Measurements from ENCODE around the gene SLC16A12.
"Not testable (repeated sequence)": the region's sequence is repeated elsewhere in the genome, so short reads cannot be mapped to it uniquely, and the experiment has no call there.

The SLC16A12 gene

GRCh38 chr10:89404104-89405047 is 131.0 kb downstream of the SLC16A12 start:
- FAIRE-seq: no peak
- no peak for DNase-seq (ENCODE audit: insufficient read length, low spot score)
- TF ChIP-seq POU2F2 (IDR thresholded peaks at IDR 0.05; ENCODE audit: low read depth, low read length): no peak
- TF ChIP-seq POLR2A (IDR thresholded peaks at IDR 0.05; ENCODE audit: low read depth, low read length): no peak
- no peak for TF ChIP-seq TAF1 (IDR thresholded peaks at IDR 0.05; ENCODE audit: low read depth, low read length)
- no peak for TF ChIP-seq POLR2AphosphoS5 (IDR thresholded peaks at IDR 0.05; ENCODE audit: low read depth, low read length)
- TF ChIP-seq SPI1 (IDR thresholded peaks at IDR 0.05; ENCODE audit: low read depth, low read length): no peak
- TF ChIP-seq PAX5 (IDR thresholded peaks at IDR 0.05; ENCODE audit: insufficient read depth, low read length, severe bottlenecking): no peak

DNA sequence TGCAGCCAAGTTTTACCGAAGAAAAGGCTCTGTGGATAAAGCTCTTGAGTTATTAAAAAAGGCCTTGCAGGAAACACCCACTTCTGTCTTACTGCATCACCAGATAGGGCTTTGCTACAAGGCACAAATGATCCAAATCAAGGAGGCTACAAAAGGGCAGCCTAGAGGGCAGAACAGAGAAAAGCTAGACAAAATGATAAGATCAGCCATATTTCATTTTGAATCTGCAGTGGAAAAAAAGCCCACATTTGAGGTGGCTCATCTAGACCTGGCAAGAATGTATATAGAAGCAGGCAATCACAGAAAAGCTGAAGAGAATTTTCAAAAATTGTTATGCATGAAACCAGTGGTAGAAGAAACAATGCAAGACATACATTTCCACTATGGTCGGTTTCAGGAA is 132.4 kb downstream of the SLC16A12 start:
- FAIRE-seq (no peak), DNase-seq (ENCODE audit: insufficient read length, low spot score) (no peak)
- no peak for TF ChIP-seq POLR2A (IDR thresholded peaks at IDR 0.05; ENCODE audit: low read depth, low read length)
- no peak for TF ChIP-seq SPI1 (IDR thresholded peaks at IDR 0.05; ENCODE audit: low read depth, low read length)
- no peak for TF ChIP-seq TAF1 (IDR thresholded peaks at IDR 0.05; ENCODE audit: low read depth, low read length)
- no peak for TF ChIP-seq POU2F2 (IDR thresholded peaks at IDR 0.05; ENCODE audit: low read depth, low read length)
- no peak for TF ChIP-seq PAX5 (IDR thresholded peaks at IDR 0.05; ENCODE audit: insufficient read depth, low read length, severe bottlenecking)
- no peak for TF ChIP-seq POLR2AphosphoS5 (IDR thresholded peaks at IDR 0.05; ENCODE audit: low read depth, low read length)

GRCh38 chr10:89399956-89400355 is 135.4 kb downstream of the SLC16A12 start:
- no peak for DNase-seq (ENCODE audit: insufficient read length, low spot score)
- no peak for FAIRE-seq
- TF ChIP-seq POLR2AphosphoS5 (IDR thresholded peaks at IDR 0.05; ENCODE audit: low read depth, low read length) (no peak), POU2F2 (IDR thresholded peaks at IDR 0.05; ENCODE audit: low read depth, low read length) (no peak), POLR2A (IDR thresholded peaks at IDR 0.05; ENCODE audit: low read depth, low read length) (no peak), TAF1 (IDR thresholded peaks at IDR 0.05; ENCODE audit: low read depth, low read length) (no peak), PAX5 (IDR thresholded peaks at IDR 0.05; ENCODE audit: insufficient read depth, low read length, severe bottlenecking) (no peak), SPI1 (IDR thresholded peaks at IDR 0.05; ENCODE audit: low read depth, low read length) (no peak)

DNA sequence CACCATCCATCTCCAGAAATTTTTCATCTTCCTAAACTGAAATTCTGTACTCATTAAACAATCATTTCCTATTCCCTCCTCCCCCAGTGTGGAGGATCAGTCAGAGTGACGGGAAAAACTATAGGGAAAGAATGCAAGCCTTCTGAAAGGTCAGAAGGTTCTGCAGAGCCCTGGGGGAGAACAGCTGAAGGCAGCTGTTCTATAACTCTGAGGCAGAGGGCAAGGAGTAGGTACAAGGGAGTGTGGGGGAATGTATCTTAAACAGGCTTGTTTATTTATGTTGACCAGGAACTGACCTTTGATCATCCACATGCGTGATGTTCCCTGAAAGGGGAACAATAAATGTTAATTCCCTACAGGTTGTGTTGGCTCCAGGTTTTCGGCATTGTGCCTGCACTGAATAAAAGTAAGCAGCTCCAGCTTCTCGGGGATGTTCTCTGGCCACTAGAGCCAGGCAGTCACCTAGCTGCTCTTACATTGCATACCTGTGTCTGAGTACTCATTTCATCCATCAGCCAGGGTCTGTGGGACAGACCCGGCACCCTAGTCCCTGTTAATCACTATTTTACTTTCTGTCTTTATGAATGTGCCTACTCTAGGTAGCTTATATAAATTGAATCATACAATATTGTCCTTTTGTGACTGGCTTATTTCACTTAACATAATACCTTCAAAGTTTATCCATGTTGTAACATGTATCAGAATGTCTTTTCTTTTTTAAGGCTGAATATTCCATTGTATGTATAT is 137.2 kb downstream of the SLC16A12 start:
- TF ChIP-seq TAF1 (IDR thresholded peaks at IDR 0.05; ENCODE audit: low read depth, low read length) (no peak), SPI1 (IDR thresholded peaks at IDR 0.05; ENCODE audit: low read depth, low read length) (no peak), POLR2AphosphoS5 (IDR thresholded peaks at IDR 0.05; ENCODE audit: low read depth, low read length) (no peak), POLR2A (IDR thresholded peaks at IDR 0.05; ENCODE audit: low read depth, low read length) (no peak), POU2F2 (IDR thresholded peaks at IDR 0.05; ENCODE audit: low read depth, low read length) (no peak), PAX5 (IDR thresholded peaks at IDR 0.05; ENCODE audit: insufficient read depth, low read length, severe bottlenecking) (no peak)
- DNase-seq (ENCODE audit: insufficient read length, low spot score) (no peak), FAIRE-seq (no peak)

- FAIRE-seq (no peak), DNase-seq (ENCODE audit: insufficient read length, low spot score) (no peak)
- no peak for TF ChIP-seq POU2F2 (IDR thresholded peaks at IDR 0.05; ENCODE audit: low read depth, low read length)
- no peak for TF ChIP-seq PAX5 (IDR thresholded peaks at IDR 0.05; ENCODE audit: insufficient read depth, low read length, severe bottlenecking)
- no peak for TF ChIP-seq SPI1 (IDR thresholded peaks at IDR 0.05; ENCODE audit: low read depth, low read length)
- no peak for TF ChIP-seq POLR2A (IDR thresholded peaks at IDR 0.05; ENCODE audit: low read depth, low read length)
- TF ChIP-seq TAF1 (IDR thresholded peaks at IDR 0.05; ENCODE audit: low read depth, low read length): no peak
- no peak for TF ChIP-seq POLR2AphosphoS5 (IDR thresholded peaks at IDR 0.05; ENCODE audit: low read depth, low read length)
These were observed 140.3 kb downstream of the SLC16A12 start for GRCh38 chr10:89395141-89395540.

DNA sequence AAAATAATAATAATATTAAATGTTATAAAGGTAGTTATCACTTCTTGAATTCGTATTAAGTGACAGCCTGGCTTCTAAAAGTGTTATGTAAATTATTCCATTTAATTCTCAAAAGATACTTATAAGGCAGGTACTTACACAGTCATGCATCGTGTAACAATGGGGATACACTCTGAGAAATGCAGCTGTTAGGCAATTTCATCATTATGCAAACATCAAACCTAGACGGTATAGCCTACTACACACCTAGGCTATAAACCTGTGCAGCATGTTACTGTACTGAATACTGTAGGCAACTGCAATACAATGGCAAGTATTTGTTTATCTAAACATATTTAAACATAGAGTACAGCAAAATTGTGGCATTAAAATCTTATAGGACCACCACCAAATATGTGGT is 141.5 kb downstream of the SLC16A12 start:
- TF ChIP-seq POLR2AphosphoS5 (IDR thresholded peaks at IDR 0.05; ENCODE audit: low read depth, low read length) (no peak), PAX5 (IDR thresholded peaks at IDR 0.05; ENCODE audit: insufficient read depth, low read length, severe bottlenecking) (no peak), SPI1 (IDR thresholded peaks at IDR 0.05; ENCODE audit: low read depth, low read length) (no peak), POU2F2 (IDR thresholded peaks at IDR 0.05; ENCODE audit: low read depth, low read length) (no peak), TAF1 (IDR thresholded peaks at IDR 0.05; ENCODE audit: low read depth, low read length) (no peak), POLR2A (IDR thresholded peaks at IDR 0.05; ENCODE audit: low read depth, low read length) (no peak)
- no peak for DNase-seq (ENCODE audit: insufficient read length, low spot score)

DNA sequence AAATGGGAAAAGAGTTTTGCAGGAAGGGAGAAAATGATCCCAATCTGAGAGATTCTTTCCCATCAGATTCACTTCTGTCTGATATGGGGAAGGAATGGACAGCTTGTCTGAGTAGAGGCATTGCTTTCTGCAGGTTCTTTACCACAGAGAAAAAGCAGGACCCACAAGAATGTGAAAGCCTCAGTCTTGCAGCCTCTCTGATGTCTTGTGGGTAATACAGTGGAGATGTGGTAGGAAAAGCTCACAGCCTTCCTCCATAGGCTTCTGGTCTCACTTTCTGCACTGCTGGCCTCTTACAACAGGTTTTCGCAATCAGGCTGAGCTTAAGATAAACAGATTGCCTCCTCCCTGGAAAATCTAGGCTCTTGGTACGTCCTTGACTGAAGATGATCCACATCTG is 142.4 kb downstream of the SLC16A12 start:
- DNase-seq (ENCODE audit: insufficient read length, low spot score) (no peak), FAIRE-seq (peak; percentile 58)

More for the DNA sequence above, 141.5 kb downstream of the SLC16A12 start:
- no peak for FAIRE-seq

DNA sequence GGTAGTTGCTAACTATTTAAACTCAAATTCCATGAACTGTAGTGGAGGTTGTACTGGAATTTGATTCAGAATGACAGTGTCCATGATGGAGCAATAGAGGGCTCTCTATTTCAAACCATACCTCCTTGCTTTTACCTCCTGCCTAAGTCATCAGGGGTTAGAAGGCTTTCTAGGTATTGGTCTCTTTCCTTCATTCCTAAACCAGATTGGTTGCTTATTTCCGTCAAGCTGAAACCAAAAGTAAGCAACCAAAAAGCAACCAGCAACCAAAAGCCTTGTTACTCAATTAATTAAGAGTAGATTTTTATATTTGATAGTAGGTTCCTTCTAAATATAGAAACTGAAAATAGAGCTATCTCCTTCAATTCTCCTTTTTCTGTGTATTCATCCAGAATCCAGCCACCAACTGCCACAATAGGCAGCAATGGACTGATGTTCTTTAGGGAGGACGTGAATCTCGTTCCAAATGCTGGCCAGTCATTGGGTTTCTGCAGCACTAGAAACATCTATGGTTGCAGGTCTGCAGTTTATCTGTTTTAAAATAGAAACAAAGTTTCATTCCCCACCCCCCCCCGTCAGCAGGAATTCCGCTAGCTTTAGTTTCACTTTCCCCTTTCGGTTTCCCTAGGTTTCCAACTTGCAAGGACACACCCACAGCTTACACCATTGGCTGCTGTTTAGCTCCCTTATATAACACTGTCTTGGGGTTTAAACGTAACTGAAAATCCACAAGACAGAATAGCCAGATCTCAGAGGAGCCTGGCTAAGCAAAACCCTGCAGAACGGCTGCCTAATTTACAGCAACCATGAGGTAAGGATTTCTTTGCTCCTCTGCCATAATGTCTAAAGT is 143.3 kb downstream of the SLC16A12 start, which contains the start of gene IFIT1:
Gene IFIT1, plus strand, starts transcription at position 717 of the 850 bp plus-strand sequence. Its CDS starts 90 bp downstream, at position 807.
- no peak for DNase-seq (ENCODE audit: insufficient read length, low spot score)
- peak; percentile 92 for FAIRE-seq

More for the DNA sequence above, 142.4 kb downstream of the SLC16A12 start:
- no peak for TF ChIP-seq SPI1 (IDR thresholded peaks at IDR 0.05; ENCODE audit: low read depth, low read length)
- no peak for TF ChIP-seq TAF1 (IDR thresholded peaks at IDR 0.05; ENCODE audit: low read depth, low read length)
- no peak for TF ChIP-seq POLR2A (IDR thresholded peaks at IDR 0.05; ENCODE audit: low read depth, low read length)
- no peak for TF ChIP-seq POU2F2 (IDR thresholded peaks at IDR 0.05; ENCODE audit: low read depth, low read length)
- TF ChIP-seq PAX5 (IDR thresholded peaks at IDR 0.05; ENCODE audit: insufficient read depth, low read length, severe bottlenecking): no peak
- TF ChIP-seq POLR2AphosphoS5 (IDR thresholded peaks at IDR 0.05; ENCODE audit: low read depth, low read length): no peak

DNA sequence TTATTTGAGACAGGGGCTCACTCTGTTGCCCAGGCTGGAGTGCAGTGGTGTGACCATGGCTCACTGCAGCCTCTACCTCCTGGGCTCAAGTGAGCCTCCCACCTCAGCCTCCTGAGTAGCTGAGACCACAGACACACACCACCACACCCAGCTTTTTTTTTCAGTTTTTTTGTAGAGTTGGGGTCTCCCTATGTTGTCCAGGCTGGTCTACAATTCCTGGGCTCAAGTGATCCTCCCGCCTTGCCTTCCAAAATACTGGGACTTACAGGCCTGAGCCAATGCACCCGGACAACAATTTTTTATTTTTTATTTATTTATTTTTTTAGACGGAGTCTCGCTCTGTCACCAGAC is 144.2 kb downstream of the SLC16A12 start:
- not testable (repeated sequence) for FAIRE-seq; DNase-seq (ENCODE audit: insufficient read length, low spot score)

More for the DNA sequence above, 143.3 kb downstream of the SLC16A12 start, which contains the start of gene IFIT1:
- TF ChIP-seq SPI1 (IDR thresholded peaks at IDR 0.05; ENCODE audit: low read depth, low read length) (no peak), POLR2A (IDR thresholded peaks at IDR 0.05; ENCODE audit: low read depth, low read length) (peak; percentile 70; the same call in 1 of the 2 replicates)
